HG02885 (cell line): ENCODE data around the gene HMG20A.
A peak's percentile ranks its signal among the peaks of the same experiment; 100 is the strongest.
"Not testable (repeated sequence)": the region's sequence is repeated elsewhere in the genome, so short reads cannot be mapped to it uniquely, and the experiment has no call there.

Experiments used
- ATAC-seq: cut with Tn5 transposase; IDR thresholded peaks from one replicate; pipeline ENCODE4 v1.9.1; 2021; ENCODE audit warnings: mild to moderate bottlenecking; ENCODE audit not compliant: unreplicated experiment, poor library complexity

HMG20A gene

DNA sequence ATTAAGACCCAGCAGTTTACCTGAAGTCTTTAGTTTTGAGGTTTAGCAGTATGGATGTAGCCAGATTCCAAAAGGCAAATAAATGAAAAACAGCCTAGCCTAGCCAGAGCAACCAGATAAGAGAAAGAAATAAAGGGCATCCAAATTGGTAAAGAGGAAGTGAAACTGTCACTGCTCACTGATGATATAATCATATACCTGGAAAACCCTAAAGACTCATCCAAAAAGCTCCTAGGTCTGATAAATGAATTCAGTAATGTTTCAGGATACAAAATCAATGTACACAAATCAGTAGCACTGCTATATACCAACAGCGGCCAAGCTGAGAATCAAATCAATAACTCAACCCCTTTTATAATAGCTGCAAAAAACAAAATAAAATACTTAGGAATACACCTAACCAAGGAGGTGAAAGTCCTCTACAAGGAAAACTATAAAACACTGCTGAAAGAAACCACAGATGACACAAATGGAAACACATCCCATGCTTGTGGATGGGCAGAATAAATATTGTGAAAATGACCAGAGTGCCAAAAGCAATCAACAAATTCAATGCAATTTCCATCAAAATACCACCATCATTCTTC, 14.4 kb upstream of the HMG20A start:
- ATAC-seq = not testable (repeated sequence)

DNA sequence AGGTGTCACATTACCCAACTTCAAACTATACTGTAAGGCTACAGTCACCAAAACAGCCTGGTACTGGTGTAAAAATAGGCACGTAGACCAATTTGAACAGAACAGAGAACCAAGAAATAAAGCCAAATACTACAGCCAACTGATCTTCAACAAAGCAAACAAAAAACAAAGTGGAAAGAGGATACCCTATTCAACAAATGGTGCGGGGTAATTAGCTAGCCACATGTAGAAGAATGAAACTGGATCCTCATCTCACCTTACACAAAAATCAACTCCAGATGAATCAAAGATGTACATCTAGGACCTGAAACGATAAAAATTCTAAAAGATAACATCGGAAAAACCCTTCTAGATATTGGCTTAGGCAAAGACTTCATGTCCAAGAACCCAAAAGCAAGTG, 13.8 kb upstream of the HMG20A start:
- no peak for ATAC-seq

GRCh38 chr15:77409259-77410156, 11.2 kb upstream of the HMG20A start:
- ATAC-seq = peak; percentile 62

DNA sequence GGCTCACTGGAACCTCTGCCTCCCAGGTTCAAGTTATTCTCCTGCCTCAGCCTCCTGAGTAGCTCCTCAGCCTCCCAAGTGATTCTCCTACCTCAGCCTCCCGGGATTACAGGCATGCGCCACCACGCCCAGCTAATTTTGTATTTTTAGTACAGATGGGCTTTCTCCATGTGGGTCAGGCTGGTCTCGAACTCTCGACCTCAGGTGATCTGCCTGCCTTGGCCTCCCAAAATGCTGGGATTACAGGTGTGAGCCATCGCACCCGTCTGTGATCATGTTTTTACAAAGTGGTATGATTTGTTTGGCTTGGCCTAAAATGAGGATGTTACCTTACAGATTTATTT, 10.6 kb upstream of the HMG20A start:
- not testable (repeated sequence) for ATAC-seq

GRCh38 chr15:77410701-77411618, 9.7 kb upstream of the HMG20A start:
- ATAC-seq = no peak

- no peak for ATAC-seq
Measured at GRCh38 chr15:77411619-77411976, 9.1 kb upstream of the HMG20A start.

DNA sequence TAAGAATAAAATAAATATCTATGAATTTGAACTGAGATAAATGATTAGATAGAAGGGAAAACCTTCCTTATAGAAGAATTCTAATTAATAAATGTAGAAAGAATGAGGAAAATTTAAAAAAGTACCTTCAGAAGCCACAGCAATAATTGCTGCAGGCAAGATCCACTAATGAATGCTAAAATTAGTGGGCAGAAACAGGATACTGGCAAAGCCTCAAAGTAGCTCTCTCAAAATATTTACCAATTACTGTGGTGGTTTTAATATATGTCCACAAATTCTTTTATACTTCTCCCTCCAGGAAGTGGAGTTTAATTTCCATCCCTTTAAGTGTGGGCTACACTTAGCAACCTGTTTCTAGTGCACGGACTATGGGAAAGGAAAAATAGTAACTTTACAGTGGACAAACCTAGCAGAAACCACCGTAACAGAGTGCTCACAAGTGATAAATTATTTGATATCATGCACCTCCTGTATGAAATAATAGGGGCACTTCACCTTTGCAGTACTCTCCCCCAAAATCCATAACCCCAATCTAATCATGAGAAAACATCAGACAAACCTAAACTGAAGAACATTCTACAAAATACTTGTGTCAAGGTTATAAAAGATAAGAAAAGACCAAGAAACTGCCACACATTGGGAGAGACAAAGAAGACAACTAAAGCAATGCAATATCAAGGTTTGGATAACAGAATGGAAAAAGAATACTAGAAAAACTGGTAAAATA, 7.6 kb upstream of the HMG20A start:
- no peak for ATAC-seq

DNA sequence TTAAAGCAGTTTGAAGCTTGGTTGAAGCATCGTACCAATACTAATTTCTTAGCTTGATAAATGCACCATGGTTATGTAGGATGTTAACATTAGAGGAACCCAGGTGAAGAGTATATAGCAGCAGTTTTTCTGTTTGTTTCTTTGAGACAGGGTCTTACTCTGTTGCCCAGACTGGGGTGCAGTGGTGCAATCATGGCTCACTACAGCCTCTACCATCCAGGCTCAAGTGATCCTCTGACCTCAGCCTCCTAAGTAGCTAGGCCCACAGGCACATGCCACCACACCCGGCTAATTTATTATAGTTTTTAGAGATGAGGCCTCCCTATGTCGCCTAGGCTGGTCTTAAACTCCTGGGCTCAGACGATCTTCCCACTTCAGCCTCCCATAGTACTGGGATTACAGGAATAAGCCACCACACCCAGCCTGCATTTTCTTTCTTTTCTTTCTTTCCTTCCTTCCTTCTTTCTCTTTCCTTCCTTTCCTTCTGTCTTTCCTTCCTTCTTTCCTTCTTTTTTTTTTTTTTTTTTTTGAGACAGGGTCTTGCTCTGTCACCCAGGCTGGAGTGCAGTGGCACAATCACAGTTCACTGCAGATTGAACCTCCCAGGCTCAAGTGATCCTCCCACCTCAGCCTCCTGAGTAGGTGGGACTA, 6.9 kb upstream of the HMG20A start:
- no peak for ATAC-seq

GRCh38 chr15:77414789-77415442, 5.8 kb upstream of the HMG20A start:
- no peak for ATAC-seq

DNA sequence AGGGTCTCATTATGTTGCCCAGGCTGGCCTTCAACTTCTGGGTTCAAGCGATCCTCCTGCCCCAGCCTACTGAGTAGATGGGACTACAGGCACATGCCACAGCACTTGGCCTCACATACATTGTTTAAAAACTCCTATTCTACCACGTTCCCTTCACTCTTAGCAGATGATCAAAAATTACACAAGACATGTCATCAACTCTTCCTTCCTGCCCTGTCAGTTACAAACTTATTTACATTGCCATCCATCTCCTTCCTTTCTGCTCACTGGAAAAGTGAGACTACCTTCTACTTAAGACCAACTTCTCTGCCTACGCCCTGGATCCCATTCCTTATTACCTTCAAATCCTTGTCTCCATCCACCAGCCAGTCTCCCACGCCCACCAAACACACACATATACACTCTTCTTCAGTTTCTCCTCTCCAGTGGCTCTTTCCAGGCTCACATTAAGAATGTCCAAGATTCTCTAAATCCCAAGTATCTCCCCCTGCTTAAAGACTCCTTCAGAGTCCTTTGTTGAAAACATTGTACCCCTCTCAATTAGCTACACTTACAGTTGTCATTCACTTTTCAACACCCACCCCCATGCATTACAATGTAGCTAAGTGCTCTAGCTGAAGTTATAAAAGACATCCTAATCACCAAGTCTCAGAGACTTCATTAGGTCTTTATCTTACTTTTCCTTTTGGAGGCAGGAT, 5.1 kb upstream of the HMG20A start:
- ATAC-seq = no peak

- no peak for ATAC-seq
Measured at GRCh38 chr15:77416148-77416455, 4.6 kb upstream of the HMG20A start.

GRCh38 chr15:77416954-77417353, 3.7 kb upstream of the HMG20A start:
- ATAC-seq = no peak

DNA sequence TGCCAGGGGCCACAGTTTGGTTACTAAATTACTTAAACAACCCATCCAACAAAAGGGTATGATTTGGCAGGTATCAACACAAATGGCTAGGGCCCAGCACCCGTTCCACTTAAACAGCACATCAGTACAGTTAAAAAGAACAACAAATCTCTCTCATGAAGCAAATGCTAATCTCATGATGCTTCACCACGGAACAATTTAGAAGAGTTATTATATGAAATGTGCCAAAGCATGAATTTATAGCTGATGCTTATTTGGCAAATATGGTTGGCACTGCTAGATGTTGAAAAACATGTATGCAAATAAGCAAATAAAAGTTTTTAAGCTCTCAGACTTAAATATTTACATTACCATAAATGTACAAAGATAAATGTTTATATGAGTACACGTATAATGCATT, 3.1 kb upstream of the HMG20A start:
- ATAC-seq = no peak

DNA sequence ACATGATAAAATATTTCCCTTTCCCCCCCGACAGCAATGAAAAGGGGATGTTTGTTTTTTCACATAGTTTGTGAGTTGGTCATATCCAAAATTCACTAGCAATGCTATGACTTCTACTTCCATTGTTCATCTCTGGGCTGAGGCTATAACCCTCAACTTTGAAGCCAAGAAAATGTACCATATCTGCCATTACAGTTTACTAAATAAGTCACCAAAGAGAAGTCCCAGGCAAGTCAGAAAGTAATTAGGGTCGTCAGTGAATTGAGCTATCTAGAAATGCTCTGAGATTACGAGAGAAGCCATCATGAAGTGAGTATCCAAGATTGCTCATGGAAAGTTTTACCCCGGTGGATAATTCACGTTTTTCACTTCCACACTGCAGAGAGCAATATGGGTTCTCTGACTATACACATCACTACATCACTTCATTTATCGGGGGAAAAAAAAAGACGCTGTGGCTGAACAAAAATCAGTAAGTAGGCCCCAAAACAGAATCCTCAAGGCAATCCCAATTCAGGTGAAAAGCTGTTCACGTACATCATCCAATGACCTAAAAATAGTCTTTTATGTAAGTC, 2.2 kb upstream of the HMG20A start:
- ATAC-seq = no peak

GRCh38 chr15:77418966-77419835, 1.5 kb upstream of the HMG20A start:
- ATAC-seq = peak; percentile 4

DNA sequence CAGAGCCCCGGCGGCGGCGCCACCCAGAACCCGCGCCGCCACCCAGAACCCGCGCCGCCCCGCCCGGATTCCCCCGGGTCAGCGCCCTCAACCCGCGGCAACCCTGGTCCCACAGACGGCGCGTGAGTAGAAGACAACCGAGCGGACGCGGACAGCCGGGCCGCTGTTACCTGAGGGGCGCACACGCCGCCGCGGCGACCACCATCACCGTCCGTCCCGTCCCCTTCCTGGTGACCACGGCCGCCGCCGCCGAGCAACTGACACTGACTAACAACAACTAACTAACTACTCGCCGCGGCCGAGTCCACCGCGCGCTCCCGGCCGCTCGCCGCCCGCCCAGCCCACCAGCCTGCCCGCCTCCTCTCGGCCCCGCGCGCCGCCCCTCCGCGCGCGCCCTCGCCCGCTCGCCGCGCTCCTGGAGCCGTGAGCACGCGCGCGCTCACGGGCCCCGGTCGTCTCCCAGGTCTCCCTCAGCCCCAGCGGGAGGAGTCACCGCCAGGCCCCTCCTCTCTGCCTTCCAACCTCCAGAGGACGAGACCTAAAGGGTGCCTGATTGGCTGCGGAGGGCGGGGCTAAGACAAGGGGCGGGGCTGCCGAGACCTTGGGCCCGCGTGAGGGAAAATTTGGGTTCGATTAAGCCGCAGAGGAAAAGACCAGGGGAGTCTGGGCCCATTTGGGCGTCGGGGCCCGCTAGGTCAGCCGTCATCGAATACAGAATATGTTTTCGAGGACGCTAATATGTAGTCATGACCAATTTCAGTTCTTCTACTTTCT, 665 bp upstream of the HMG20A start, which contains the start of gene PEAK1:
TSS of gene PEAK1 (minus strand) at position 269 of the 774 bp plus-strand sequence. CDS start 238,178 bp downstream, outside the sequence.
- peak; percentile 95 for ATAC-seq

- ATAC-seq = no peak
Measured at GRCh38 chr15:77421370-77421700, 647 bp downstream of the HMG20A start.
